Measurements from ENCODE around the gene PDCD4.

The PDCD4 gene

DNA sequence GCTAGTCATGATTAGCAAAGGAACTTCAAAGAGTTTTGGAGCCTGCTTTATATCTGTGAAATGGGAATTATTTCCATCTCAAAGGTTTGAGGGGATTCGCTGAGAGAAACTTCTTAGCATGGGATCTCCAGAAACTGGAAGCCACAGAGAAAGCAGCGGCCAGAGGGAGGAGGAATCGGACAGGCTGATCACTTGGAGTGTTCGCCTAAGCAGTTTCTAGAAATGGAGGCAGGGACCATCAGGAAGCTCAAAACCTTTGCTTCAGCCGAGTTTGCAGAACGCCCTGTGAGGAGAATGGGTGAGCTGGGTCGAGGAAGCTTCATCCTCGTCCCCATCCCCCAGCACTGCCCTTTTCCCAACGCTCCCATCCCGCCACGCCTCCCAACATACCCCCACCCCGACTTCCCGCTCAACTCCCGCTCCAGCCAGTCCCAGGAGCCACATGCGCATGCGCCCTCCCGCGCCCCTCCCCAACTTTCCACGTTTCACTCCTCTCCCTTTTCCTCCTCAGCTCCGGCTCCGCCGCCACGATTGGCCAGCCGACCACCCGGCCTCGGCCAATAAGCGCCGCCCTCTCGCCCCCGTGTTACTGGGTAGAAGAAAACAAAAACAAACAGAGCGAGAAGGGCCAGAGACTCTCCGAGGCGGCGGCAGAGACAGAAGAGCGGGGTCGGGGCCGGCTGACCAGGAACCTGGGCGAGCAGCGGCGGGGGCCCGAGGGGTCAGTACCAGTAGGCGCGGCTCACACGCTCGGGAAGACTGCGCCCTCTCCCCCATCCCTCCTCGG, at the start of gene PDCD4:
Gene PDCD4 (plus strand): TSS at position 631 of the 787 bp plus-strand sequence. CDS start 4,100 bp downstream, outside the sequence.
- peaks cover 5% of the 10 kb centered on the region; the same call in 1 of the 2 replicates for H3K4me1 ChIP-seq (ENCODE audit: control insufficient read depth, insufficient read depth, low read length)
- WGBS (ENCODE audit: insufficient coverage, insufficient read length) = no CpG with 5 or more reads among the region's 47 CpGs

GRCh38 chr10:110822035-110822711, 49.6 kb upstream of the PDCD4 start:
- WGBS (ENCODE audit: insufficient coverage, insufficient read length) = no CpG with 5 or more reads among the region's 4 CpGs
- Histone ChIP-seq H3K27ac (ENCODE audit: low read length) (no peak overlapping the region), H3K36me3 (ENCODE audit: control insufficient read depth, insufficient read depth, low read length) (no peaks in the 10 kb centered on the region), H3K9me3 (ENCODE audit: control insufficient read depth, insufficient read depth, low read length) (no peaks in the 10 kb centered on the region), H3K4me1 (ENCODE audit: control insufficient read depth, insufficient read depth, low read length) (0 out of 2 replicates have a peak, but pooled peaks cover 1% of the 10 kb centered on the region), H3K4me3 (ENCODE audit: low read length) (no peak overlapping the region), H3K27me3 (ENCODE audit: control insufficient read depth, insufficient read depth, low read length) (no peaks in the 10 kb centered on the region)
- DNase-seq (ENCODE audit: low read depth, low spot score) = no peak

More for the DNA sequence above, at the start of gene PDCD4:
- H3K27me3 ChIP-seq (ENCODE audit: control insufficient read depth, insufficient read depth, low read length) = no peaks in the 10 kb centered on the region
- H3K27ac ChIP-seq (ENCODE audit: low read length) = no peak within 1 kb of the TSS
- H3K4me3 ChIP-seq (ENCODE audit: low read length) = peak within 1 kb of the TSS; percentile 58; the same call in 1 of the 2 replicates
- DNase-seq (ENCODE audit: low read depth, low spot score) = peak; percentile 96
- H3K9me3 ChIP-seq (ENCODE audit: control insufficient read depth, insufficient read depth, low read length) = no peaks in the 10 kb centered on the region
- H3K36me3 ChIP-seq (ENCODE audit: control insufficient read depth, insufficient read depth, low read length) = no peaks in the 10 kb centered on the region

DNA sequence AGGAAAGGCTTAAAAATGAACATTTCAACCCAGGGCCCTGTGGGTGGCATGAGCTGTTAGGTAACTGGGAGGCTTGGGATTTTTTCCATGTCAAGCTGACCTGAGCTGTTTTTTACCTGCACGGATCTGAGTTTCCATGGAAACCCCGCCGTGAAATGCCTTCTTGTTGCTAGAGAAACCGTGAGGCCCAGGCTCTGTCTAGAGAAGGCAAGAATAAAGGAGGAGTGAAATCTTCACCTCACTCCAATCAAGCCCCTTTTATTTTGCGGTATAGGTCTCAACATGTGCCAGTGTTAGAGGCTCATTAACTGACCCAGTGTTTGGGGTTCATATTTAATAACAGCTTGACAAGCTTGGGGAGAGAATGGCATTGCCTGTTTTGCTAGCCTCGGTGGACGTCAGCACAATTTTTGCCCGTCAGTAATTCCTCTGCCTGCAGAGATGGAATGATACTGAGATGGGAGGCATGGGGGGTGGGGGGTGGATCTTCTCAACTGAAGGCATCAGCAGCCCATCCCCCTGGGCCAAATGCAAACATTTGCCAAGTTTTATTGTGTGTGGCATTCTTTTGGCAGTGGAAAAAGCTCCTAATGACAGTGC, 48.9 kb upstream of the PDCD4 start:
- Histone ChIP-seq H3K4me3 (ENCODE audit: low read length) (no peak overlapping the region), H3K9me3 (ENCODE audit: control insufficient read depth, insufficient read depth, low read length) (no peaks in the 10 kb centered on the region), H3K36me3 (ENCODE audit: control insufficient read depth, insufficient read depth, low read length) (no peaks in the 10 kb centered on the region), H3K4me1 (ENCODE audit: control insufficient read depth, insufficient read depth, low read length) (0 out of 2 replicates have a peak, but pooled peaks cover 1% of the 10 kb centered on the region), H3K27me3 (ENCODE audit: control insufficient read depth, insufficient read depth, low read length) (no peaks in the 10 kb centered on the region), H3K27ac (ENCODE audit: low read length) (no peak overlapping the region)
- peak; percentile 22 for DNase-seq (ENCODE audit: low read depth, low spot score)
- no CpG with 5 or more reads among the region's 8 CpGs for WGBS (ENCODE audit: insufficient coverage, insufficient read length)

DNA sequence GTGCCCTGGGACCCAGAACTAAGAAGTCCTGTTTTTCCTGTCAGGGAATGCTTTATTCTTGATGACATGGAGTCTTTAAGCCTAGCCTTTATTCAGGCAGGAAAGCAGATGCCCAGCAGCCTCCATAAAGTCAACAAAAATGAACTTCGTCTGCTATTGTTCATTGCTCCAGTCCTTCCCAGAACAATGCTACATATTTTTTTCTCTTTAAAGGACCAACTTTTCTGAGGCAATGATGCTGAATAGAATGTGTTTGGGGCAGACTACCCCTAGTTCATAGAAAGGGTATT, 47.6 kb upstream of the PDCD4 start:
- no peak for DNase-seq (ENCODE audit: low read depth, low spot score)
- Histone ChIP-seq H3K27ac (ENCODE audit: low read length) (no peak overlapping the region), H3K4me3 (ENCODE audit: low read length) (no peak overlapping the region), H3K9me3 (ENCODE audit: control insufficient read depth, insufficient read depth, low read length) (no peaks in the 10 kb centered on the region), H3K36me3 (ENCODE audit: control insufficient read depth, insufficient read depth, low read length) (no peaks in the 10 kb centered on the region), H3K4me1 (ENCODE audit: control insufficient read depth, insufficient read depth, low read length) (peaks cover 2% of the 10 kb centered on the region; the same call in 1 of the 2 replicates), H3K27me3 (ENCODE audit: control insufficient read depth, insufficient read depth, low read length) (no peaks in the 10 kb centered on the region)
- no CpG with 5 or more reads among the region's 1 CpG for WGBS (ENCODE audit: insufficient coverage, insufficient read length)

- no peak for DNase-seq (ENCODE audit: low read depth, low spot score)
- Histone ChIP-seq H3K4me3 (ENCODE audit: low read length) (no peak overlapping the region), H3K27me3 (ENCODE audit: control insufficient read depth, insufficient read depth, low read length) (no peaks in the 10 kb centered on the region), H3K9me3 (ENCODE audit: control insufficient read depth, insufficient read depth, low read length) (no peaks in the 10 kb centered on the region), H3K27ac (ENCODE audit: low read length) (no peak overlapping the region), H3K36me3 (ENCODE audit: control insufficient read depth, insufficient read depth, low read length) (no peaks in the 10 kb centered on the region), H3K4me1 (ENCODE audit: control insufficient read depth, insufficient read depth, low read length) (peaks cover 3% of the 10 kb centered on the region; the same call in 1 of the 2 replicates)
- WGBS (ENCODE audit: insufficient coverage, insufficient read length) = no CpG with 5 or more reads among the region's 5 CpGs
Measured at GRCh38 chr10:110824660-110825059, 47.1 kb upstream of the PDCD4 start.

GRCh38 chr10:110825508-110825907, 46.2 kb upstream of the PDCD4 start:
- Histone ChIP-seq H3K36me3 (ENCODE audit: control insufficient read depth, insufficient read depth, low read length) (no peaks in the 10 kb centered on the region), H3K9me3 (ENCODE audit: control insufficient read depth, insufficient read depth, low read length) (no peaks in the 10 kb centered on the region), H3K4me3 (ENCODE audit: low read length) (no peak overlapping the region), H3K27me3 (ENCODE audit: control insufficient read depth, insufficient read depth, low read length) (no peaks in the 10 kb centered on the region), H3K4me1 (ENCODE audit: control insufficient read depth, insufficient read depth, low read length) (peaks cover 3% of the 10 kb centered on the region; the same call in 1 of the 2 replicates), H3K27ac (ENCODE audit: low read length) (no peak overlapping the region)
- no CpG with 5 or more reads among the region's 1 CpG for WGBS (ENCODE audit: insufficient coverage, insufficient read length)
- no peak for DNase-seq (ENCODE audit: low read depth, low spot score)

GRCh38 chr10:110827410-110827809, 44.3 kb upstream of the PDCD4 start:
- no peaks in the 10 kb centered on the region for H3K9me3 ChIP-seq (ENCODE audit: control insufficient read depth, insufficient read depth, low read length)
- DNase-seq (ENCODE audit: low read depth, low spot score) = no peak

DNA sequence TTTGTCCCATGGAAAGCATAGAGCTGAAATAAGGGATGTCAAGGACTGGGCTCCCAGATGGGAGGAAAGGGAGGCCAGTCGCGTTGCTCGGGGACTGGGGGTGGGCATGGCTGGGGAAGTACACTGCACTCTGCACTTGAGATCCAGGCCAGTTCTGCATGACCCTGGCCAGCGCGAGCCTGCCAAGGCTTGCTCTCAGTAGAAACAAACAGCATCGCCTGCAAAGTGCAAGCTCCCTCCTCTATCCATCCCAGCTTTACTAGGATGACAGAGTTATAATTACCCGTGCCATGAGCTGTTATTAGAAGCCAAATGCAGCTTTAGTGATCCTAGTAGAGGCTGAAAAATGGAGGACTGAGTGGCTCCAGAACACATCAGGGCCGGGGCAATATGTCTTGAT, 43.9 kb upstream of the PDCD4 start:
- no peaks in the 10 kb centered on the region for H3K36me3 ChIP-seq (ENCODE audit: control insufficient read depth, insufficient read depth, low read length)
- H3K9me3 ChIP-seq (ENCODE audit: control insufficient read depth, insufficient read depth, low read length) = no peaks in the 10 kb centered on the region
- no peaks in the 10 kb centered on the region for H3K27me3 ChIP-seq (ENCODE audit: control insufficient read depth, insufficient read depth, low read length)
- WGBS (ENCODE audit: insufficient coverage, insufficient read length) = no CpG with 5 or more reads among the region's 8 CpGs
- H3K27ac ChIP-seq (ENCODE audit: low read length) = no peak overlapping the region
- H3K4me3 ChIP-seq (ENCODE audit: low read length) = no peak overlapping the region
- no peak for DNase-seq (ENCODE audit: low read depth, low spot score)
- peaks cover 4% of the 10 kb centered on the region for H3K4me1 ChIP-seq (ENCODE audit: control insufficient read depth, insufficient read depth, low read length)

More at GRCh38 chr10:110827410-110827809, 44.3 kb upstream of the PDCD4 start:
- no peak overlapping the region for H3K27ac ChIP-seq (ENCODE audit: low read length)
- H3K27me3 ChIP-seq (ENCODE audit: control insufficient read depth, insufficient read depth, low read length) = no peaks in the 10 kb centered on the region
- no peak overlapping the region for H3K4me3 ChIP-seq (ENCODE audit: low read length)
- no peaks in the 10 kb centered on the region for H3K36me3 ChIP-seq (ENCODE audit: control insufficient read depth, insufficient read depth, low read length)
- H3K4me1 ChIP-seq (ENCODE audit: control insufficient read depth, insufficient read depth, low read length) = peaks cover 3% of the 10 kb centered on the region; the same call in 1 of the 2 replicates
- WGBS (ENCODE audit: insufficient coverage, insufficient read length) = no CpG with 5 or more reads among the region's 4 CpGs

DNA sequence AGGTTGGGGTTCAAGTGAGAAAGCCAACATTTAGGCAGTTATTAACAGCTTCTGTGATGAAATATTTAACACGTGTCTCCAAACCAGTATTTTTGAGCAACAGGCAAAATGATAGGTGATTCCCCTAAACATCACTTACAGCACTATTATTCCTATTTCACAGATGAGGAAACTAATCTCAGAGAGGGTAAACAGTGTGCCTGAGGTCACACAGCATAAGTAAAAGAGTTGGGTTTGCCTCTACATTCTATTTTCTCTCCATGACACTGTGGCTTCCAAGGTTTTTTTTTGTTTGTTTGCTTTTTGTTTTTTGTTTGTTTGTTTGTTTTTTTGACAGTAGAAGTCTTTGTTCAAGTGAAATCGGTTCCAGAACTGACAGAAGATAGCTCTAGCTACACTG, 43.2 kb upstream of the PDCD4 start:
- Histone ChIP-seq H3K36me3 (ENCODE audit: control insufficient read depth, insufficient read depth, low read length) (no peaks in the 10 kb centered on the region), H3K27ac (ENCODE audit: low read length) (no peak overlapping the region), H3K9me3 (ENCODE audit: control insufficient read depth, insufficient read depth, low read length) (no peaks in the 10 kb centered on the region), H3K4me3 (ENCODE audit: low read length) (no peak overlapping the region), H3K4me1 (ENCODE audit: control insufficient read depth, insufficient read depth, low read length) (peaks cover 3% of the 10 kb centered on the region), H3K27me3 (ENCODE audit: control insufficient read depth, insufficient read depth, low read length) (no peaks in the 10 kb centered on the region)
- WGBS (ENCODE audit: insufficient coverage, insufficient read length) = no CpG with 5 or more reads among the region's 2 CpGs
- no peak for DNase-seq (ENCODE audit: low read depth, low spot score)

DNA sequence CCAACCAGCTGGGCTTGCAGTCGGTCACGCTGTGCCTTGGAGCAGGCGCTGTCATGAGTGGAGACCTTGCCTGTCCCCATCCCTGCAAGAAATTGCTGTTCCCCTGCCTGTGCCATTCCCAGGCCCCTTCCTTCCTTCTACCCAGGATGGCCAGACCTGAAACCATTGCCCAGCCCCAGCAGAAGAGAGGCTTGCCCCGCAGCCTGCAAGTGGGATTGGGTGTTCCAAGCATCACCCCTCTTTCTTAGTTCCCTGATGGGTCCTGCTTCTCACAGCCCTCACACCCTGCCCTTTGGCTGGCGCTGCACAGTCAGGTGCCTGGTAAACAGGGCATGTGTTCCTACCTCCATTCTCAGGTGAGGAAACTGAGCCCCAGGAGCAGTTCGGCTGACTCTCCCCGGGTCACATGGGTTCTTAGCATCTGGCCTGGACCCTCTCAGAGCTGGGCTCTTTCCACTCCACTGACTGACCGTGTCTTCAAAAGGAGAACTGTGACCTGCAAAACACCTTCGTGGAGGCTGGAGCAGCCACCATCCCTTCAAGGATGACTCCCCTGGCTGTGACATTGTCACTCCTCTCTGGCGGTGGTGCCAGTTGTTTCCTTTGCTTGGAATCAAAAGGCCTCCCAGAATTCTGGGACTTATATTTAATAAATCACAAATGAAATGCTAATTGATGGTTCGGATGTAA, 41.9 kb upstream of the PDCD4 start:
- H3K4me3 ChIP-seq (ENCODE audit: low read length) = no peak overlapping the region
- H3K27ac ChIP-seq (ENCODE audit: low read length) = no peak overlapping the region
- H3K9me3 ChIP-seq (ENCODE audit: control insufficient read depth, insufficient read depth, low read length) = no peaks in the 10 kb centered on the region
- no peaks in the 10 kb centered on the region for H3K27me3 ChIP-seq (ENCODE audit: control insufficient read depth, insufficient read depth, low read length)
- H3K36me3 ChIP-seq (ENCODE audit: control insufficient read depth, insufficient read depth, low read length) = no peaks in the 10 kb centered on the region
- 100% methylated on average over 1 of the region's 11 CpGs for WGBS (ENCODE audit: insufficient coverage, insufficient read length)
- H3K4me1 ChIP-seq (ENCODE audit: control insufficient read depth, insufficient read depth, low read length) = peaks cover 6% of the 10 kb centered on the region
- no peak for DNase-seq (ENCODE audit: low read depth, low spot score)
